GM04503 (cell line): Measurements from ENCODE around the gene DHRS1.

ENCODE experiments used
- DNase-seq: peaks from one replicate; pipeline ENCODE4 v3.0.0-alpha.2; 2012; ENCODE audit warnings: low read depth

Gene DHRS1

GRCh38 chr14:24262821-24263733 lies 36.5 kb downstream of the DHRS1 start, which contains the start of gene TGM1:
TSS of gene TGM1 (minus strand) at chr14:24263177. CDS start at chr14:24262352, 825 bp downstream.
- DNase-seq = no peak

- DNase-seq = no peak
Observed at GRCh38 chr14:24261969-24262327, 37.6 kb downstream of the DHRS1 start.

GRCh38 chr14:24261256-24261968 lies 38.2 kb downstream of the DHRS1 start:
- DNase-seq = no peak

- no peak for DNase-seq
Observed at GRCh38 chr14:24260780-24261157, 38.8 kb downstream of the DHRS1 start.

GRCh38 chr14:24260026-24260779 lies 39.4 kb downstream of the DHRS1 start:
- DNase-seq = no peak

GRCh38 chr14:24259282-24260025 lies 40.1 kb downstream of the DHRS1 start:
- DNase-seq = no peak

- no peak for DNase-seq
Observed at GRCh38 chr14:24258548-24259265, 40.9 kb downstream of the DHRS1 start.

GRCh38 chr14:24258119-24258518 lies 41.5 kb downstream of the DHRS1 start:
- DNase-seq = no peak

- DNase-seq = no peak
Observed at GRCh38 chr14:24256960-24257359, 42.6 kb downstream of the DHRS1 start.

- DNase-seq = no peak
Observed at GRCh38 chr14:24255931-24256711, 43.5 kb downstream of the DHRS1 start.

GRCh38 chr14:24255438-24255837 lies 44.1 kb downstream of the DHRS1 start:
- DNase-seq = no peak

GRCh38 chr14:24254630-24255392 lies 44.8 kb downstream of the DHRS1 start:
- no peak for DNase-seq

- no peak for DNase-seq
Observed at GRCh38 chr14:24253936-24254335, 45.6 kb downstream of the DHRS1 start.

GRCh38 chr14:24252289-24253124 lies 47.1 kb downstream of the DHRS1 start:
- no peak for DNase-seq

- DNase-seq = peak; percentile 31
Observed at GRCh38 chr14:24251880-24252288, 47.7 kb downstream of the DHRS1 start.

- DNase-seq = no peak
Observed at GRCh38 chr14:24250354-24250753, 49.2 kb downstream of the DHRS1 start.

- no peak for DNase-seq
Observed at GRCh38 chr14:24249230-24250021, 50.2 kb downstream of the DHRS1 start.

- DNase-seq = no peak
Observed at GRCh38 chr14:24247422-24247821, 52.2 kb downstream of the DHRS1 start.
